Neutrophil (primary cell): Measurements from ENCODE around the gene SAFB2.

Experiments
- H3K27ac ChIP-seq: fragments of 200-600 bp; sonication (generic); 2 replicates; pipeline ENCODE4 v1.5.1; 2016; ENCODE audit warnings: mild to moderate bottlenecking, moderate library complexity
- H3K27me3 ChIP-seq: fragments of 200-600 bp; sonication (generic); 2 replicates; pipeline ENCODE4 v1.6.0; 2016; ENCODE audit warnings: mild to moderate bottlenecking
- H3K36me3 ChIP-seq: fragments of 200-600 bp; sonication (generic); 2 replicates; pipeline ENCODE4 v1.5.1; 2017
- H3K4me1 ChIP-seq, 2 experiments: fragments of 200-600 bp in 1 of 2; sonication (generic) in 1 of 2; 1 replicate in 1 of 2; 2 replicates in 1 of 2; pipeline versions ENCODE4 v1.5.1 to v1.6.1; 2013 to 2016; ENCODE audit warnings: low read depth in 1 of 2, low read length in 1 of 2, mild to moderate bottlenecking in 1 of 2, moderate library complexity in 1 of 2; ENCODE audit not compliant: control insufficient read depth in 1 of 2, insufficient read depth in 1 of 2
- H3K4me3 ChIP-seq, 2 experiments: fragments of 200-600 bp in 1 of 2; sonication (generic) in 1 of 2; 1 replicate in 1 of 2; 2 replicates in 1 of 2; pipeline ENCODE4 v1.5.1; 2013 to 2016; ENCODE audit warnings: low read depth in 1 of 2, low read length in 1 of 2, mild to moderate bottlenecking in 1 of 2, moderate library complexity in 1 of 2
- H3K9me3 ChIP-seq: fragments of 200-600 bp; sonication (generic); 2 replicates; pipeline ENCODE4 v1.5.1; 2016
- CTCF ChIP-seq: fragments of 200-600 bp; sonication (generic); IDR thresholded peaks from 2 replicates; pipeline ENCODE4 v1.5.1; 2016; ENCODE audit warnings: antibody characterized with exemption

Gene SAFB2

GRCh38 chr19:5654931-5655330 lies 32.4 kb upstream of the SAFB2 start:
- H3K27me3 ChIP-seq, result no peaks in the 10 kb centered on the region
- H3K9me3 ChIP-seq, result no peaks in the 10 kb centered on the region
- no peaks in the 10 kb centered on the region for H3K4me1 ChIP-seq
- peaks cover 100% of the 10 kb centered on the region for H3K36me3 ChIP-seq
- no peak for TF ChIP-seq CTCF
- no peak overlapping the region for H3K27ac ChIP-seq
- no peak overlapping the region for H3K4me3 ChIP-seq

- Histone ChIP-seq H3K4me3 (no peak overlapping the region), H3K4me1 (no peaks in the 10 kb centered on the region), H3K27ac (no peak overlapping the region), H3K9me3 (no peaks in the 10 kb centered on the region), H3K27me3 (no peaks in the 10 kb centered on the region), H3K36me3 (peaks cover 92% of the 10 kb centered on the region)
- no peak for TF ChIP-seq CTCF
Observed at GRCh38 chr19:5652261-5652660, 29.7 kb upstream of the SAFB2 start.

- Histone ChIP-seq H3K4me1 (no peaks in the 10 kb centered on the region), H3K36me3 (peaks cover 92% of the 10 kb centered on the region), H3K9me3 (no peaks in the 10 kb centered on the region), H3K27me3 (no peaks in the 10 kb centered on the region), H3K27ac (no peak overlapping the region), H3K4me3 (no peak overlapping the region)
- no peak for TF ChIP-seq CTCF
Observed at GRCh38 chr19:5651361-5651760, 28.8 kb upstream of the SAFB2 start.

- Histone ChIP-seq H3K4me1 (no peaks in the 10 kb centered on the region), H3K36me3 (peaks cover 85% of the 10 kb centered on the region), H3K9me3 (no peaks in the 10 kb centered on the region), H3K4me3 (no peak overlapping the region), H3K27ac (no peak overlapping the region), H3K27me3 (no peaks in the 10 kb centered on the region)
- no peak for TF ChIP-seq CTCF
Observed at GRCh38 chr19:5648464-5648863, 25.9 kb upstream of the SAFB2 start.

- Histone ChIP-seq H3K27ac (no peak overlapping the region), H3K4me1 (no peaks in the 10 kb centered on the region), H3K4me3 (no peak overlapping the region), H3K36me3 (peaks cover 83% of the 10 kb centered on the region), H3K27me3 (no peaks in the 10 kb centered on the region), H3K9me3 (no peaks in the 10 kb centered on the region)
- no peak for TF ChIP-seq CTCF
Observed at GRCh38 chr19:5646703-5647102, 24.1 kb upstream of the SAFB2 start.

- no peak for TF ChIP-seq CTCF
- Histone ChIP-seq H3K4me3 (no peak overlapping the region), H3K27ac (no peak overlapping the region), H3K9me3 (no peaks in the 10 kb centered on the region), H3K36me3 (peaks cover 78% of the 10 kb centered on the region), H3K27me3 (no peaks in the 10 kb centered on the region), H3K4me1 (no peaks in the 10 kb centered on the region)
Observed at GRCh38 chr19:5645409-5645808, 22.8 kb upstream of the SAFB2 start.
